GM21381 (cell line): ENCODE measurements around the gene NUP188.

Experiments
- ATAC-seq: cut with Tn5 transposase; IDR thresholded peaks from one replicate; pipeline ENCODE4 v1.9.1; 2021; ENCODE audit warnings: mild to moderate bottlenecking, moderate library complexity; ENCODE audit not compliant: unreplicated experiment

The NUP188 gene

DNA sequence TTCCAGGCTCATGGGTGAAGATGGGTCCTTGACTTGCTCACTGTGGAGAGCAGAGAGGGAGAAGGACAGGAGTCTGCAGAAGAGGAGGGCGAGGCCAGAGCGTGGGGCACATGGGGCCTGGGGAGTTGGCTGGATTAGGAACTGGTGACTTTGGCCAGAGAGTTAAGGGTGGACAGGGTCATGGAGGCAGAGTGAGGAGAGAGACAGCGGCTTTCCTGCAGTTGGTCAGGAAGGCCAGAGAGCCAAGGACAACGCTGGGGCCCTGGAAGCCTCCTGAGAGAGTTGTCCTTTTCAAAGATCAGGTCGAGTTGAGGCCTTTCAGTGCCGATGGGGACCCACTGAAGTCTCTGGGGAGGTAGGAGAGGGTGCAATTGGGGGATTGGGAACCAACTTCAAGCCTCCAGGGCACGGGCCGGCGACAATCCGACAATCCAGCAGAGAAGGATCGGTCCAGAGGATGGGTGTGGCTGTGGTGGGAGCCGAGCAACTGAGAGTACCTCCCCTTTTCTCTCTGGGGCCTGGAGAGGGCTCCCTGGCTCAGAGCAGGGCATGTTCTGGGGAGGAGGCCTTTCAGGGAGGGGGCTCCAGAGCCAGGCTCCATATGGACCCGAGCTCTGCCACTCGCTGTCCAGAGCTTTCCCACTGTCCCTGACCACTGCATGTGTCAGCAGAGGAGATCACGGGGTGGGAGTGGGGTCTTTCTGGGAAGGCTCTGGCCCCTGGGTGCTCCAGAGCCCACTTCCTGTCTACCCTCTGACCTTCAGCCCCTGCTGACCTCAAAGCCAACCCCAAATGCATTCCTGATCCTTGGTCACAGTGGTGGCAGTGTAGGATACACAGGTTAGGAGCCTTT, 34.2 kb upstream of the NUP188 start:
- ATAC-seq, result no peak

DNA sequence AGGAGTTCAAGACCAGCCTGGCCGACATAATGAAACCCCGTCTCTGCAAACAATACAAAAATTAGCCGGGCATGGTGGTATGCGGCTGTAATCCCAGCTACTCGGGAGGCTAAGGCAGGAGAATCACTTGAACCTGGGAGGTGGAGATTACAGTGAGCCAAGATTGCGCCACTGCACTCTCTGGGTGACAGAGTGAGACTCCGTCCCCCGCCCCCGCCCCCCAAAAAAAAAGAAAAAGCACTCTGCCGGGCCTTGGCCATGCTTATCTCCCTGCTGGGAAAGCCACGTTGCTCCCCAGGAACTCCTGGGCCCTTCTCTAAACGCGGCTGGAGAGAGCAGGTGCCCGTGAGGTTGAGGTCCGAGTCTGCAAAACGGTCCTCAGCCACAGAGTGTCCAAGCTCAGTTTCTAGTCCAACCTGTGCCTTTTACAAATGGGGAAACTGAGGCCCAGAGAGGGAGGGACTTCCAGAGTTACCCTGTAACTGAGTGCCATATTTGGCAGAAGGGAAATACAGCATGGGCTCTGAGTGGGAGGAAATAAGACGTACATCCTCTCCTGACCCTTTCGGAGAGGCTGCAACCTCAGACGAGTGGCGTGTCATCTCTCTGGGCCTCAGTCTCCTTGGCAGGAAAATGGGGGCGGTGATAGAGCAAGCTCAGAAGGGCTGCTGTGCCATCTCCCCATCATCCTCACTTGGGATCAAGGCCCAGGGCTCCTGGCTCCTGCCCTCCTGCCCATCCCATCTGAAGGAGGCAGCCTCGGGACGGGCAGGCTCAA, 33.3 kb upstream of the NUP188 start:
- ATAC-seq, result no peak

DNA sequence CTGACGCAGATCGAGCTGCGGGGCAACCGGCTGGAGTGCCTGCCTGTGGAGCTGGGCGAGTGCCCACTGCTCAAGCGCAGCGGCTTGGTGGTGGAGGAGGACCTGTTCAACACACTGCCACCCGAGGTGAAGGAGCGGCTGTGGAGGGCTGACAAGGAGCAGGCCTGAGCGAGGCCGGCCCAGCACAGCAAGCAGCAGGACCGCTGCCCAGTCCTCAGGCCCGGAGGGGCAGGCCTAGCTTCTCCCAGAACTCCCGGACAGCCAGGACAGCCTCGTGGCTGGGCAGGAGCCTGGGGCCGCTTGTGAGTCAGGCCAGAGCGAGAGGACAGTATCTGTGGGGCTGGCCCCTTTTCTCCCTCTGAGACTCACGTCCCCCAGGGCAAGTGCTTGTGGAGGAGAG, 31.3 kb upstream of the NUP188 start:
- no peak for ATAC-seq

DNA sequence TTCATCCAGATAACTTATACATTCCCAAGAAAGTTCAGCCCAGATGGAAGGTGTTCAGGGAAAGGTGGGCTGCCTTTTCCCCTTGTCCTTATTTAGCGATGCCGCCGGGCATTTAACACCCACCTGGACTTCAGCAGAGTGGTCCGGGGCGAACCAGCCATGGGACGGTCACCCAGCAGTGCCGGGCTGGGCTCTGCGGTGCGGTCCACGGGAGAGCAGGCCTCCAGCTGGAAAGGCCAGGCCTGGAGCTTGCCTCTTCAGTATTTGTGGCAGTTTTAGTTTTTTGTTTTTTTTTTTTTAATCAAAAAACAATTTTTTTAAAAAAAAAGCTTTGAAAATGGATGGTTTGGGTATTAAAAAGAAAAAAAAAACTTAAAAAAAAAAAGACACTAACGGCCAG, 30.8 kb upstream of the NUP188 start:
- no peak for ATAC-seq

DNA sequence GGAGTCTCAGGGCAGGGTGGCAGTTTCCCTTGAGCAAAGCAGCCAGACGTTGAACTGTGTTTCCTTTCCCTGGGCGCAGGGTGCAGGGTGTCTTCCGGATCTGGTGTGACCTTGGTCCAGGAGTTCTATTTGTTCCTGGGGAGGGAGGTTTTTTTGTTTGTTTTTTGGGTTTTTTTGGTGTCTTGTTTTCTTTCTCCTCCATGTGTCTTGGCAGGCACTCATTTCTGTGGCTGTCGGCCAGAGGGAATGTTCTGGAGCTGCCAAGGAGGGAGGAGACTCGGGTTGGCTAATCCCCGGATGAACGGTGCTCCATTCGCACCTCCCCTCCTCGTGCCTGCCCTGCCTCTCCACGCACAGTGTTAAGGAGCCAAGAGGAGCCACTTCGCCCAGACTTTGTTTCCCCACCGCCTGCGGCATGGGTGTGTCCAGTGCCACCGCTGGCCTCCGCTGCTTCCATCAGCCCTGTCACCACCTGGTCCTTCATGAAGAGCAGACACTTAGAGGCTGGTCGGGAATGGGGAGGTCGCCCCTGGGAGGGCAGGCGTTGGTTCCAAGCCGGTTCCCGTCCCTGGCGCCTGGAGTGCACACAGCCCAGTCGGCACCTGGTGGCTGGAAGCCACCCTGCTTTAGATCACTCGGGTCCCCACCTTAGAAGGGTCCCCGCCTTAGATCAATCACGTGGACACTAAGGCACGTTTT, 30.2 kb upstream of the NUP188 start:
- ATAC-seq, result no peak

DNA sequence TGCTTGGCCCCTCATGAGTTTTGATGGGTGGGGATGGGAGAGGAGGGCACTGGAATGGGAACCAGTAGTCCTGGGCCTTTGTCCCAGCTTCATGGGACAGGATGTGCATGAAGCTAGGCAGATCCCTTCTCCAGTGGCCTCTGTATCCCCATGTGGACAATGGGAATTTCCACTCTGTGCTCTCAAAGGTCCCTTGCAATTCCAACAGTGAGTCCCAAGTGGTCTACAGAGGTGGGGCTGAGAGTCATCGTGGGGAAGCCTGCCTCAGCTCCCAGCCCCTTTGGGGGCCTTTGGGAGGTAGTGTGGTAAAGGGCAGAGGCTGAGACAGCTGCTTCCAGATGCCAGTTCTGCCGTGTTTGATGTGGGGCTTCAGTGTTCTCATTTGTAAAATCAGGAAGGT, 28.6 kb upstream of the NUP188 start:
- ATAC-seq, result no peak

DNA sequence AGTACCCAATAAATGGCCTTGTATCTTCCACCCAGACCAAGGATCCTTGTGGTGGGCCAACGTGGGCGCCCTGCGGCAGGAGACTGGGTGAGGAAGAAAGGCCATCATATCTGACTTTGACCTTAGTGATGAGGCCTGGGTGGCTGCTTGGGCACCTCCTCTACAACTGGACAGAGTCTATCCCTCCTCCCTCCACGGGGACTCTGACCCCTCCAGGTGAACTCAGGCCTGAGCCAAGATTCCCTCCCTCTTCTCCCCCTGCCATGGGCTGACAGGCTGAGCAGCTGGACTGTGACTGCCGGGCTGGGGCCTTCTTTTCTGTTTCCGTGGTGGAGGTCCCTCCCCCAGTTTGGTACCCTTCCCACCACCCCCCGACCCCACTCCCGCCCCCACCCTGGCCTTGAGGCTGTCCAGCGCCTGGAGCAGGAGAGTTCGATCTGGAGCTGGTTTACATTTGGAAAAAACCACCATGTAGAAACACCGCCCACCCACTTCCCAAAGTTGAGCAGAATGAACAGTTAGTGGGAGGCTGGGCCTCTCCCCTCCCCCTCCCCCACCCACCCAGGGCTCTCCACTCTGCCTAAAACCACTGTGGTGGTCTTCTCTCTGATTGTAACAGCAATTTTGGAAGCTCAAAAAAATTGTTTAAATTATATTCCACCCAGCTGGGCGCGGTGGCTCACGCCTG, 28.0 kb upstream of the NUP188 start:
- no peak for ATAC-seq

DNA sequence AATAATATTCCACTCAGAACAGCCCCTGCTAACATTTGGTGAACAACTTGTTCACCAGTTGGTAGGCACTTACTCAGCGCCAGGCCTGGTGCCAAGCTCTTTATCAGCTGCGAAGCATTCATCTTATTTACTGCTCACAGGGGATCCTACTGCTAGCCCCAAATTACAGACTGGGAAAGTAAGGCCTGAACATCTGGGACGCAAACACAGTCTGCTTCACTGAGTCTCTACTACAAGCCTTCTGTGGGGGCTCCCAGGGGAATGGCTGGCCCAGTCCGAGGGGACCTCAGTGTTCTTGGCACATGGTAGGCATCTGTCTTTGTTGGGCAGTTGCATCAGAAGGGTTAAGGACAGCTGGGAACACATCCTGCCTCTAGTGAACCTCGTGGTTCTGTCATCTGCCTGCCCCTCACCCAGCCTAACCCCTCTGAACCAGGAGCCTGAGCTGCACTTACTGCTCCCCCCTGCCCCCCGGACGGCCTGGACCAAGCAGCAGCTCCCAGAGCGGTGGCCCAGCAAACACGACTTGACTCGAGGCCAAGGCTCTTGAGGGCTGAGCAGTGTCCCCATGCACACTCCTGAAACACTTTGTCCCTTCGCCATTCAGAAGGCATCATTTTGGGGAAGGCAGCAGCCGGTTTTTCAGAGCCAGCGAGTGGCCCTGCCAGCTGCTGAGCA, 27.0 kb upstream of the NUP188 start, which contains the start of gene PHYHD1:
PHYHD1 (plus strand) TSS at position 602 of the 678 bp plus-strand sequence. CDS start 1,342 bp downstream, outside the sequence.
- ATAC-seq, result no peak

DNA sequence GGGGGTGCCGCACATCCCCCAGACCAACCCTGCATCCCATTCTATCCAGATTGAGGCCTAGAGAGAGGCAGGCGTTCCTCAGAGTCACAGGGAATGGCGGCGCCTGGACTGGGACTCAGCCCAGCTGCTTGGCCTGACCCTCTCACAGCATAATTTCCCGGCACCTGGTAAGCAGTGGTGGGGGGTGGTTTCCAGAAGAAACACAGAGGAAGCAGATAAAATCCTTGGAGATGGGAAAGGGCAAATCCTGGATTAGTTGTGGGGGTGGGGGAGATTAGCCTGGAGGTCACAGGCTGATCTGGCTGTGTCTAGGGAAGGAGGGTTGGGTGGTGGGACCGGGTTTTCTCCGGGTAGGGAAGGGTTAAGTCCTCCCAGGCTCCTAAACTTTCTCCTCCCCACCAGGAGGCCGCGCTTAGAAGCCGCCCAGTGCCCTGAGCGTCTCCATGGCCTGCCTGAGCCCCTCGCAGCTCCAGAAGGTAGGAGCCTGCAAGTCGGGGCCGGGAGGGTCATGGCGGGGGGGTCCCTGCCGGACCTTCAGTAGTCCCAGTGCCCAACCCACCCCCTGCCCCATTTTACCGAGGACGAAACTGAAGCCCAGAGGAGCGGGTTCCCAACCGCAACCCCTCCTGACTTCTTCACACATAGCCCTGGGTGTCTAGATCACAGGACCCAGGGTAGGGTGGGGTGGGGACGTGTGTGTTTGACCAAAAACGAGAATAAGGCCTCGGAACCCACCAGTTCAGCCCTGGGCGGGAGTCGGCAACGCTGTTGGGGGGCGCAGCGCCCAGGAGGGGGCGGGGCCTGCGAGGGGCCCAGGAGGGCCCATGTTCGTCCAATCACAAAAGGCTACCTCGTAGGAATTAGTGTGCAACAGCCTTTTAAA, 25.4 kb upstream of the NUP188 start:
- no peak for ATAC-seq

DNA sequence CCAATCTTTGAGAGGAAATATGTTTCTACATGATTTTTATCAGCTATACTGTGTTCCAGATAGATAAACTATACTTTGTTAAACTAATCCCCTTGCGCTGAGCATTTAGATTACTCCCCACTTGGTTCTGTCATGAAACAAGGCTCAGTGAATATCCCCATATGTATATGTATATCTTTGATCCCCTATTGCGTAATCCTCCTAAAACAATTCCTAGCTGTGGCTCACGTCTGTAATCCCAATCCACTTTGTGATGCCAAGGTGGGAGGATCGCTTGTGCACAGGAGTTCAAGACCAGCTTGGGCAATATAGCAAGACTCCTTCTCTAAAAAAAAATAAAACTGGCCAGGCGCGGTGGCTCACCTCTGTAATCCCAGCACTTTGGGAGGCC, 24.0 kb upstream of the NUP188 start:
- no peak for ATAC-seq

DNA sequence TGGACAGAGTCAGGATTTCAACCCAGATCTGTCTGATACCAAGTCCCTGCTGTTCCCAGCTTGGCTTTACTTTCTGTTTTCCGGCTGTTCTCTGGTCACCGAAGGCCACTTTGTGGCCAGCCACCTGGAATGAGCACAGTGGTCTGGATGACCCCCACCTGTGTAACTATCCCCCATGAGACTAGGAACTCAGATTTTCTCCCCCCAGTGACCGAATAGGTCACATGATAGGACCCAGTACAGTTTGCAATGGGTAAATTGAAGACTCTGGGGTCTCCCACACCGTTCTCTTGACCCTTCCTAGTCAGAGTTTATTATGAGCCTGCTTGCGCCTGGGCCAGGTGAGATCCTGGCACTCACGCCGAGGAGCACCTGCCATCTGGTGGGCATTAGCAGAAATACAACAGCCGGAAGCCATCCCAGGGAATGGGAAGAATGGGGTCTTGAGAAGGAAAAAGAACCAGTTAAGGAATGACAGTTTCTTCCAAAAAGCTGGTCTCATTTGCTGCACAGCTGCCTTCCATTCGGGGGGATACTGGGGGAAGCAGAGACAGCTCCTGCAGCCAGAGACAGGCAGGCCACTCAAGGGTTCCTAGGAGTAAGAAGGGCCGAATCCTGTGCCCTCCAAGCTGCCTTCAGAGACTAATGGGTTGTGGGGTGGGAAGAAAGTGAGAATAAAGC, 19.6 kb upstream of the NUP188 start:
- ATAC-seq, result no peak

DNA sequence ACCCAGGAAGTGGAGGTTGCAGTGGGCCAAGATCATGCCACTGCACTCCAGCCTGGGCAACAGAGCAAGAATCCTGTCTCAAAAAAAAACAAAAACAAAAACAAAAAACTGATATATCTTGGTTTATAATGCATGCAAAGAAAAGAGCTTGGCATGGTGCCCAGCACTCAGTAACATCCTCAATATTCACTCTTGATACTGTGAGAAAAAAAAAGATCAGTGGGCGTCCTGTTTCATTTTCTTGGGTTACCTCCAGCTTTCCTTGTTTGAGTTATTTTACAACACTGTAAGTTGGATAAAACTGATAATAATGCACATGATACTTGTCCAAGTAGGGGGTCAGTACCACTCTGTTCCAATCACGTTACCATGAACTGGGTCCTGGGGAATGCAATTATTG, 18.9 kb upstream of the NUP188 start:
- no peak for ATAC-seq

DNA sequence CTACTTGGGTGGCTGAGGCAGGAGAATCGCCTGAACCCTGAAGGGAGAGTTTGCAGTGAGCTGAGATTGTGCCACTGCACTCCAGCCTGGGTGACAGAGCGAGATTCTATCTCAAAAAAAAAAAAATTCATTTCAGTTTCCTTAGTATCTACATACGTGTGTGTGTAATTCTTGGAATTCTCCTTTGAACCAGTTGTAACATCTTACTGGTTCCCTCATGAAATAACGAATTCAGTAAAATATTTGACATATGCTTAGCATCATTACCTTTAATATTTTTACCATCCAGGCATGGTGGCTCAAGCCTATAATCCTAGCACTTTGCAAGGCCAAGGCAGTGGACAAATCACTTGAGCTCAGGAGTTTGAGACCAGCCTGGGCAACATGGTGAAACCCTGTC, 17.9 kb upstream of the NUP188 start:
- ATAC-seq, result no peak

DNA sequence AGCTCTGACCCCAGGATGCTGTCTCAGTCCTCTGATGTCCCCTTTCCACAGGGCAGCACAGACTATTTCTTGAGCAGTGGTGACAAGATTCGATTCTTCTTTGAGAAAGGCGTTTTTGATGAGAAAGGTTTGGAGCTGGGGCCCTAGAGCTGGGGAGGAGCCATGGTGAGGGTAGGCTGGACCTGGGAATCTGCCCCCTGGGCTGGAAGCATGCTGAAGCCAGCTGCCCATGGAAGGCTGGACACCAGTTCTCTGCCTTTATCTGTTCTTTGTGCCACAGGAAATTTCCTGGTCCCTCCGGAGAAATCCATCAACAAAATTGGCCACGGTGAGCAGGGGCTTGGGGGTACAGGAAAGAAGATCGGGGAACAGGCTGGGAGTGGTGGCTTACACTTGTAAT, 13.8 kb upstream of the NUP188 start:
- ATAC-seq, result no peak

DNA sequence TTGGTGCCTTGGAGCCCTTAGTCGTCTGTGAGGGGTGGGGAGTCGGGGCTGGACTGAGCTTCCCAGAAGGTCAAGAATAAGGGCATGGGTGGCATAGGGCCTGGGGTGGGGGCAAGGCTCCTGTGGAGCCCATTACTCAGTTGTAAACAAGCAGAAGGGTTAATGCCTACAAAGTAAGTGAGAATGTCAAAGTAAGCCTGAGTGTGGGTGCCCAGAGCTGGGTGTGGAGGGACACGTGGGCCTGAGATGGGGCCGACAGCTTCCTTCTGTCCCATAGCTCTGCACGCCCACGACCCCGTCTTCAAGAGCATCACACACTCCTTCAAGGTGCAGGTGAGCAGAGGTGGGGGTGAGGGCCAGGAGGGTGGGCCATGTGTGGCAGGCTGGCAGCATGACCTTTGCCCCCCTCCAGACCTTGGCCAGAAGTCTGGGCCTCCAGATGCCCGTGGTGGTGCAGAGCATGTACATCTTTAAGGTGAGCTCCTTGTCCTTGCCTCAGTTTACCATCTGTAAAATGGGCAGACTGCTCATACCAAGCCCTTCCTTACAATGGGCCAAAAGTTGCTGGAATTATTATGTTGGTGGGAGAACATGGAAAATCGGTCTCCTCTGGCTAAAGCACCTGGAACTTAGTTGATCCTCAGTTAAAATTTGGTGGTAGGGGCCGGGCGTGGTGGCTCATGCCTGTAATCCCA, 11.2 kb upstream of the NUP188 start:
- no peak for ATAC-seq

DNA sequence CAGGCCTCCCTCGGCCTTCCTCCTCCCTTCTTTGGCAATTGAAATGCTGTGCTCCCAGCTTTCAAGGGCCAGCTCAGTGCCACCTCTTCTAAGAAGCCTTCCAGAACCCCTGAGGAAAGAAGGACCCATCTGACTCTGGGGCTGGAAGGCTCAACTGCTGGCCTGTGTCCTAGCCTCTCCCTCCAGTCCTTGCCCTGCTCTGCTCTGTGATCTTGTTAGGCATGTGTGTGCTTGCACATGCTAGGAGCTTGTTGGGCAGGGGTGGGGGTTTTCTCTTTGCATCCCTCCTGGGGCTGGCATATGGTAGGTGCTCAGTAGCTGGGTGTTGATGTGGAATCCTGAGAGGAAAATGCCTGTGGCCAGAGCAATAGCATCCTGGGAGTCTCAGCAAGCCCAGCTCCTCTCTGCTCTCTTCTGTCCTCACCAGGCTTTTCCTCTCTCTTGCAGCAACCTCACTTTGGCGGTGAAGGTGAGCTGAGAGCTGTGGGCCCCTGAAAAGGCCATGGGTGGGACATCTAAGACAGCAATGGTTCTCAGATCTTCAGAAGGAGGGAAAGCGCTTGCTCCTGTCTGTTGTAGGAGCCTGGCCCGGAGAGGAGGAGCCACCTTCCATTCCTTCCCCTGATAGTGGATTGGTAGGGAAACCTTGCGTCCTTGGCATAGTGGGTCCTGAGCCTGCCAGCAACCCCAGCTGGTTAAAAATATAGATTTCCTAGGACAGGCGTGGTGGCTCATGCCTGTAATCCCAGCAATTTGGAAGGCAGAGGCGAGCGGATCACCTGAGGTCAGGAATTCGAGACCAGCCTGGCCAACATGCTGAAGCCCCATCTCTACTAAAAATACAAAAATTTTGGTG, 10.0 kb upstream of the NUP188 start:
- no peak for ATAC-seq

DNA sequence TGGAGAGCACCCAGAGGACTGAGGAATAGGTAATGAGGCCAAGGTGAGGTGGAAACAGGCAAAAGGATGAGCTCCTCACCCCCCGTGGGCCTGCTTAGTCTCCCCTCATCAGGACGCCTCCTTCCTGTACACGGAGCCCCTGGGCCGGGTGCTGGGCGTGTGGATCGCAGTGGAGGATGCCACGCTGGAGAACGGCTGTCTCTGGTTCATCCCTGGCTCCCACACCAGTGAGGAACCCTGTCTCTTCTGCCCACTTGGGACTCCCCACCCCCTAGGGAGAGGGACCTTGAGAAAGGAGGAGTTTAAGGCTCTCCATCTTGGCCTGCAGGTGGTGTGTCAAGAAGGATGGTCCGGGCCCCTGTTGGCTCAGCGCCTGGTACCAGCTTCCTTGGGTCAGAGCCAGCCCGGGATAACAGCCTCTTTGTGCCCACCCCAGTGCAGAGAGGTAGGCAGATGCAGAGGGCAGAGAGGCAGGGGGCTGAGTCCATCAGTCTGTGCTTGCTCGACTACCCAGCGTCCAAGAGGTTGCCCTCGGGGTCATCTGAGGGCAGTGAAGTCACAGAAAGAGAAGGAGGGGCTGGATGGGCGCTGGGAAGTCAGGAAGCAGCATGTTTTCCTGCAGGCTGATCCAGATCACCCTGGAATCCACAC, 7.1 kb upstream of the NUP188 start:
- ATAC-seq, result no peak
